Psoas muscle (tissue), 8 donors: Measurements from ENCODE around the gene SH2B3. TPM values are rescaled to one million over a fixed set of nuclear protein-coding genes. Genes with fewer than 3 reads are reported as not detected.

ENCODE experiments used
- ATAC-seq, 4 donors: fragments of 200-7000 bp; cut with Tn5 transposase; one replicate each; pipeline ENCODE4 v1.9.1; 2020; ENCODE audit warnings: moderate library complexity in 3 of 4, mild to moderate bottlenecking in 2 of 4
- DNase-seq, 2 donors: peaks; one replicate each; pipeline ENCODE4 v3.0.0-alpha.2; 2020
- H3K27ac ChIP-seq: fragments of 200-600 bp; one replicate; pipeline ENCODE4 v1.8.0; 2022
- H3K27me3 ChIP-seq, 3 donors: fragments of 200-600 bp in 1 of 3; one replicate each; pipeline versions ENCODE4 v1.6.1 to v1.8.0; 2013 to 2022; ENCODE audit warnings: low read length in 2 of 3, mild to moderate bottlenecking in 2 of 3, moderate library complexity in 1 of 3; ENCODE audit not compliant: insufficient read depth in 3 of 3
- H3K36me3 ChIP-seq, 2 donors: fragments of 200-600 bp in 1 of 2; one replicate each; pipeline versions ENCODE4 v1.6.1 to v1.8.0; 2013 to 2022; ENCODE audit warnings: low read depth in 1 of 2, mild to moderate bottlenecking in 1 of 2, moderate library complexity in 1 of 2; ENCODE audit not compliant: insufficient read depth in 1 of 2
- H3K4me1 ChIP-seq: fragments of 200-600 bp; one replicate; pipeline ENCODE4 v1.8.0; 2022
- H3K4me3 ChIP-seq: fragments of 200-600 bp; one replicate; pipeline ENCODE4 v1.8.0; 2022; ENCODE audit warnings: mild to moderate bottlenecking
- H3K9me3 ChIP-seq: fragments of 200-600 bp; one replicate; pipeline ENCODE4 v1.8.0; 2022
- WGBS, 3 donors: extraction: QIAGEN DNeasy Blood & Tissue Kit; methylation state at CpG; one replicate each; pipeline versions ENCODE4 v1.1.6 to v1.1.7; 2013; 5-methylcytosine and 5-hydroxymethylcytosine counted together
- intact Hi-C, 2 donors: fragments of 100-400 bp; cut with DNase I; formaldehyde crosslinking; loops; one replicate each; pipeline versions ENCODE4 v1.11.0 to v1.14.2; 2022
- polyA plus RNA-seq, 3 donors: library from polyadenylated mRNA; stranded (reverse); fragments of 200-250 nt; gene quantifications; one replicate each; pipeline ENCODE4 v1.2.3, GENCODE V29; 2013
- total RNA-seq, 4 donors: library from RNA; stranded (reverse); fragmentation: NEBNext Ultra II Directional in 2 of 4; extraction: Animal tissue kit (Norgen Biotek cat#: 25700) in 2 of 4; gene quantifications; one replicate each; pipeline versions ENCODE4 v1.2.1 to v1.2.4, GENCODE V29; 2021 to 2023
- TF ChIP-seq, protein P1 (sequence below): fragments of 200-600 bp; IDR thresholded peaks from one replicate; pipeline ENCODE4 v1.8.0; 2022; ENCODE audit warnings: antibody characterized with exemption
- donor health status: healthy with polysubstance abuse.
- donor health status: DM: no; HTN: no; CAD: no; lungs with moderate emphysema.
- donor health status: Bipolar disorder and iron deficiency.
- donor health status: healthy.
- donor health status: DM: yes; HTN: yes; CAD: no.
- donor health status: DM: no; HTN: no; CAD: no.
- donor health status: DM: no; HTN: no; CAD: no.
- donor health status: DM: yes; HTN: yes; CAD: no.

Gene SH2B3
- total and polyA plus RNA-seq, 7 donors: 4.4 to 25.0 (median 11.9) TPM

DNA sequence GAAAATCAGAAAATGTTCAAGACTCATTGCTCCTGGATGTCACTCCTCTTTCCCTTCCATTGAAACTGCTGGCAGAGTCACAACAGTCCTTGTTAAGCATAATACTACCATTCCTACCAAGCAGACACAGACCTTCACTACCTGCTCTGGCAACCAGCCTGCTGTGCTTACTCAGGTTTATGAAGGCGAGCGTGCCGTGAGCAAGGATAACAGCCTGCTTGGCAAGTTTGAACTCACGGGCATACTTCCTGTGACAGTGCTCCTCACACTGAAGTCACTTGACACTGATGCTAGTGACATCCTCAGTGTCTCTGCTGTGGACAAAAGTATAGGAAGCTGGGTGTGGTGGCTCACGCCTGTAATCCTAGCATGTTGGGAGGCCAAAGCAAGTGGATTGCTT lies 21.1 kb upstream of the SH2B3 start:
- no peaks in the 10 kb centered on the region for H3K36me3 ChIP-seq
- H3K4me3 ChIP-seq: no peak overlapping the region
- no peaks in the 10 kb centered on the region for H3K27me3 ChIP-seq
- H3K27ac ChIP-seq: no peak overlapping the region
- H3K4me1 ChIP-seq: no peaks in the 10 kb centered on the region
- DNase-seq (no peak), ATAC-seq (no peak)
- TF ChIP-seq, protein P1, sequence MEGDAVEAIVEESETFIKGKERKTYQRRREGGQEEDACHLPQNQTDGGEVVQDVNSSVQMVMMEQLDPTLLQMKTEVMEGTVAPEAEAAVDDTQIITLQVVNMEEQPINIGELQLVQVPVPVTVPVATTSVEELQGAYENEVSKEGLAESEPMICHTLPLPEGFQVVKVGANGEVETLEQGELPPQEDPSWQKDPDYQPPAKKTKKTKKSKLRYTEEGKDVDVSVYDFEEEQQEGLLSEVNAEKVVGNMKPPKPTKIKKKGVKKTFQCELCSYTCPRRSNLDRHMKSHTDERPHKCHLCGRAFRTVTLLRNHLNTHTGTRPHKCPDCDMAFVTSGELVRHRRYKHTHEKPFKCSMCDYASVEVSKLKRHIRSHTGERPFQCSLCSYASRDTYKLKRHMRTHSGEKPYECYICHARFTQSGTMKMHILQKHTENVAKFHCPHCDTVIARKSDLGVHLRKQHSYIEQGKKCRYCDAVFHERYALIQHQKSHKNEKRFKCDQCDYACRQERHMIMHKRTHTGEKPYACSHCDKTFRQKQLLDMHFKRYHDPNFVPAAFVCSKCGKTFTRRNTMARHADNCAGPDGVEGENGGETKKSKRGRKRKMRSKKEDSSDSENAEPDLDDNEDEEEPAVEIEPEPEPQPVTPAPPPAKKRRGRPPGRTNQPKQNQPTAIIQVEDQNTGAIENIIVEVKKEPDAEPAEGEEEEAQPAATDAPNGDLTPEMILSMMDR: no peak
- intact Hi-C loops: no loop called here
- WGBS, 3 donors: 75 to 83% (median 80%) methylated on average over 5 of the region's 5 CpGs
- H3K9me3 ChIP-seq: no peaks in the 10 kb centered on the region

DNA sequence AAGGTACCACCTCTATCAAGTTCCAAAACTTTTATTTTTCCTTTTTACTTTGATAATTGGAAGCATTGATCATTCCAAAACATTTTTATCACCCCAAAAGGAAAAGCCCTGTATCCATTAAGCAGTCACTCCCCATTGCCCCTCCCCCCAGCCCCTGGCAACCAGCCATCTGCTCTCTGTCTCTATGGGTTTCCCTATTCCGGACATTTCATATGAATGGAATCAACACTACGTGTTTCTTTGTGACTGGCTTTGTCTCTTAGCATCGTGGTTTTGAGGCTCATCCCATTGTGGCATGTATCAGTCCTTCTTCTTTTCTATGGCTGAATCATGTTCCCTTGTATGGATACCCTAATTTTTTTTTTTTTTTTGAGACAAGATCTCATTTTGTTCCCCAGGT lies 18.8 kb upstream of the SH2B3 start:
- no peaks in the 10 kb centered on the region for H3K4me1 ChIP-seq
- intact Hi-C loops: no loop called here
- H3K27me3 ChIP-seq: no peaks in the 10 kb centered on the region
- no peaks in the 10 kb centered on the region for H3K36me3 ChIP-seq
- no peak overlapping the region for H3K27ac ChIP-seq
- no peaks in the 10 kb centered on the region for H3K9me3 ChIP-seq
- H3K4me3 ChIP-seq: no peak overlapping the region
- ATAC-seq: no peak
- DNase-seq: no peak
- TF ChIP-seq, protein P1: no peak
- 18 to 23% (median 21%) methylated on average over 3 of the region's 3 CpGs for WGBS, 3 donors

DNA sequence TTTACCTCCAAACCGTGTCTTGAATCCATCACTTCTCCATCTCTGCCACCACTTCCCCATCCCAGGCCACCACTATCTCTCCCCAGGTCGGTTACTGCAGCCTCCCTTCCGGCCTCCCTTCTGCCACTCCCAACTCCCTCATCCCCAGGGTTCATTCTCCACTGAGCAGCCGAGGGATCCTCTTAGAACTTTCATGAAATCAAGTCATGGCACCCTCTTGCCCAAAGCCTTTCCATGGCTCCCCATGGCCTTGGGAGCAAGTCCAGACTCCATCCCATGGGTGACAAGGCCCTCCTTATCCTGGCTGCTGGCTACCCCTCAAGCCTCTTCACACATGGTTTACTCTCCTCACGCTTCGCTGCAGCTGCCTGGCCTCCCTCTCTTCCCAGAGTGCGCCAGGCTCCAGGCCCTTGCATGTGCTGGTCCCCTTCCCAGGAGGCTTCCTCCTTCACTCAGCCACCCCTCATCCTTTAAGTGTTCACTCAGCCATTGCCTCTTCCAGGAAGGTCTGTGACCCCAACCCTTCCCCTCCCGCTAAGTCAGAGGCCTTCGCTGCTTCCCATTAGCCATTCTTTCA lies 17.9 kb upstream of the SH2B3 start:
- Histone ChIP-seq H3K4me3 (no peak overlapping the region), H3K27me3 (no peaks in the 10 kb centered on the region), H3K27ac (no peak overlapping the region), H3K36me3 (no peaks in the 10 kb centered on the region), H3K4me1 (no peaks in the 10 kb centered on the region), H3K9me3 (no peaks in the 10 kb centered on the region)
- TF ChIP-seq, protein P1: no peak
- ATAC-seq (no peak), DNase-seq (no peak)
- intact Hi-C loops: no loop called here
- 79 to 85% (median 85%) methylated on average over 9 of the region's 9 CpGs for WGBS, 3 donors

DNA sequence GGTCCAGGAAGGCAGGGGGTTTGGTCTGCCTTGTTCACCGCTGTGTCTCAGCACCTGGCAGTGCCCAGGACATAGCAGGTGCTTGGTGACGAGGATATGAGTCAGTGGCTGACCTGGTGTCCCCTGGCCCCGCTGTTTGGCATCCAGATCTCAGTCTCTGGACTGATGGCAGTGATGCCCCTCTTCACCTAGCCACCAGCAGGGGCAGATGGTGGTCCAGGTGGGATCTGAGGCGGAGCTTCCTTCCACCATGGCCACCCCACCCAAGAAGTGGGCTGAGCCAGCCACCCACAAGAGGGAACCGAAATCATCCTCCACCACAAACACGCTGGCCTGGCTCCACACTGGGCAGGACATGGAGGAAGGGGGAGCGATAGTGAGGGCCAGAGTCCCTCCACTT lies 16.1 kb upstream of the SH2B3 start:
- intact Hi-C loops: loop anchor here (10.0 kb wide), 2 partner anchors 135 to 285 kb away; no protein-coding TSS in a partner anchor
- no peak for ATAC-seq

More for the DNA sequence above, 16.1 kb upstream of the SH2B3 start:
- H3K9me3 ChIP-seq: no peaks in the 10 kb centered on the region
- TF ChIP-seq, protein P1: no peak
- WGBS, 3 donors: 69 to 76% (median 74%) methylated on average over 6 to 7 of the region's 7 CpGs
- no peak for DNase-seq
- H3K27ac ChIP-seq: no peak overlapping the region
- no peaks in the 10 kb centered on the region for H3K4me1 ChIP-seq
- no peaks in the 10 kb centered on the region for H3K27me3 ChIP-seq
- no peak overlapping the region for H3K4me3 ChIP-seq
- H3K36me3 ChIP-seq: no peaks in the 10 kb centered on the region
